ENCODE data around the gene REXO4.
"Not testable (repeated sequence)": the region's sequence is repeated elsewhere in the genome, so short reads cannot be mapped to it uniquely, and the experiment has no call there.

Gene REXO4

GRCh38 chr9:133417541-133418461 is at the start of gene REXO4:
Gene REXO4 (minus strand): TSS chr9:133418010. CDS start chr9:133417844, 166 bp downstream.
- DNase-seq, result peak; percentile 95

- DNase-seq, result no peak
These were observed 49.3 kb upstream of the REXO4 start for GRCh38 chr9:133467101-133467500.

GRCh38 chr9:133465984-133466383 is 48.2 kb upstream of the REXO4 start:
- no peak for DNase-seq

DNA sequence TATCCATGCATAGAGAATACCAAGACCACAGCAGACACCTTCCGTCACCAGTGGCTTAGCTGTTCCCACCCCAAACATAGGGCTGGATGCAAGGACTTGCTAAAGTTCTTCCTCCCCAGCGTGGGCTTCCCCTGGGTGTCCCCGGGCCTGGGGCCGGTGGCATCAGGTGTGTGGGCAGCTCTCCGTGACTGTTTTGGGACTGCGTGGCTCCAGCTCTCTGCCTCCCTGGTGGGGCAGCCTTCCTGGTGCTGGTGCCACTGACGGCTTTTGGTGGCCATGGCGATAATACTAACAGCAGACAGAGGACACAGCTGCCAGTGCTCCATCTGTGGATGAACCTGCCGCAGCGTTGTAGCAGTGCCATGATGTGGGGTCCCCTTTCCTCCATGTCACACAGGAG is 46.8 kb upstream of the REXO4 start:
- DNase-seq, result no peak

DNA sequence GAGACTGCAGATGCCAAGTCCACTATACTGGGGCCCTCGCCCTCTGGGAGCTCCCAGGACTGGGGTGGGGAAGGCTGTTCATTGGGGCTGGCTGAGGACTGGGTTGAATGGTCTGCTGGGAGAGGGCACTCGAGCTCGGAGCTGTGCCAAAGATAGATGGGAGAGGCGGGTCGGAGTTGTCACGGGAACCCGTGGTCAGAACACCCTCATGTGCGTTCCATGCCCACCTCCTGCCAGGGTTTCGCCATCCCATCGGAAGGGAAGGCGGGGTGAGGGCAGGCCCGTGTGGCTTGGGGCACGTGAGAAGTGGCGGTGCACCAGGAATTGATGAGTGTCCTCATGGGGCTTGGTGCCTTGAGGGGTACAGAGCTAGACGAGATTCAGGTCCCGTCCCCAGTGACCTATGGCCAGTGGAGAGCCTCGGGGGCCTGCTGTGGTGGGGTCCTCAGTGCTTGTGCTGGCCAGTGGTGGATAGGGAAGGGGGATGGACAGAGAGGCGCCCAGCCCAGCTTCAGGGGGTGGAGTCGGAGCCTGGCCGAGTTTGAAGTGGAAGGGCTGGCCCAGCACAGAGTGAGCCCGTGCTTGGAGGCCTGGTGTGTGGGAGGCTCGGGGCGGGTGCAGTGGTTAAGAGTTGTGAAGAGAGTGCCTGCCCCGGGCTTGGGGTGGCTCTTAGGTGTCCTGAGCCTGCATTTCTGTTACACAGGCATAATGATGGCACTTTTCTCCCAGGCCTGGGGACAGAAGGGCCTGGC is 46.2 kb upstream of the REXO4 start:
- DNase-seq, result no peak

DNA sequence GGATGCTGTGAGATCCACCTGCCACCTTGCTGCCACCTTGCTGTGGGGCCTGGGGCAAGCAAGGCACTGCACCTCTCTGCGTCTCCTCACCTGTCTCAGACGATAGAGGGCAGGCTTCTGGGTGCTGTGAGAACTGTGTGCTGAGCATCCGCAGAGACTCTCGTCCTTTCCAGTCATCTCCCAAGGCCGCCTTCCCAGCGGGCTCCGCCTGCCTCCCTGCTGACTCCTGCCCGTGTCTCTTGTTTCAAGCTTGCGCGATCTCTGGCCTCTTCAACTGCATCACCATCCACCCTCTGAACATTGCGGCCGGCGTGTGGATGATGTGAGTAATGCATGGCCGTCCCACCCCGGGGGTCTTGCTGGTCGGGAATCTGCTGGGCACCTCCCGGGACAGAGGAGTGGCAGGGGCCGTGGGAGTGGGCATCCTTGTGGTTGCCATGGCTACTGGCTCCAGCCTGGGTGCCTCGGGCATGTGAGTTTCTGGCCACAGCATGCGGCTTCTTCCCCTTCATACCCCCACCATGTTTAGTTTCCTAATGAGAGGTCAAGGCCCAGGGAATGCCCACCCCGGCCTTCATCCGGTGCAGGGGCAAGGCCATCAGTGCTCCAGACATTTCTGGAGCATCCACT is 45.5 kb upstream of the REXO4 start:
- DNase-seq, result no peak

GRCh38 chr9:133461975-133462374 is 44.2 kb upstream of the REXO4 start:
- DNase-seq, result no peak

DNA sequence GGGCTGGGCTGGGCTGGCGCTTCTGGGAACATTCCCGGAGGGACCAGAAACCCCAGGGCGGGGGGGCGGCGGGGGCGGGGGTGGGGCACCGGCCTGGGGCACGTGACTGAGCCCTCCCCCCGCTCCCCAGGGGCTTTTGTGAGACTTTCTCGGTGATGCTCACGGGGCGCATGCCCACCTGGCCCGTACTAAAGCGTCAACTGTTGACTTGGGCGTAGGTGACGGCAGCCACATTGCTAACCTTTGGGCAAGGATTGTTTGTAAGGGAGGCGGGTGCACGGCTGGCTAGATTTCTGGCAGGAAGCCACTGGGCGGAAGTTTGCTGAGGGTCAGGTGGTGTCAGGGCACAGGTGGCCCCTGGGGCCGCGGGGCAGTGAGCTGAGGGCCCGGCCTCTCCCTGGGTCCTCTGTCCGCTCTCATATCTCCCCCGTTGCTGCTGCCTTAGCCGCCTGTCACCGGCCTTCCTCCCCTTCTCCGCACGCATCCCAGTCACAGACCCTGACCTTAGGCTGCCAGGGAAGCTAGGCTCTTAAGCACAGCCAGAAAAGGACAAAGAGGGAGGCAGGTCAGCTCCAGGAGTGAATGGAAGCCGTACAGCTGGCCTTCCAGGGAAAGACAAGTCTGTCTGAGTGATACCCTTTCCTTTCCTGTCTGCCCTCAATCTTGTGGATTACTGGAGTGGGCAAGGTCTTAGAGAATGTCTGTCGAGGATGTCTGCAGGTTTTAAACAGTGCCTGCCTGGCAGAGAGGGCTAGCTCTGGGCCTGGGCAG is 42.8 kb upstream of the REXO4 start:
- no peak for DNase-seq

DNA sequence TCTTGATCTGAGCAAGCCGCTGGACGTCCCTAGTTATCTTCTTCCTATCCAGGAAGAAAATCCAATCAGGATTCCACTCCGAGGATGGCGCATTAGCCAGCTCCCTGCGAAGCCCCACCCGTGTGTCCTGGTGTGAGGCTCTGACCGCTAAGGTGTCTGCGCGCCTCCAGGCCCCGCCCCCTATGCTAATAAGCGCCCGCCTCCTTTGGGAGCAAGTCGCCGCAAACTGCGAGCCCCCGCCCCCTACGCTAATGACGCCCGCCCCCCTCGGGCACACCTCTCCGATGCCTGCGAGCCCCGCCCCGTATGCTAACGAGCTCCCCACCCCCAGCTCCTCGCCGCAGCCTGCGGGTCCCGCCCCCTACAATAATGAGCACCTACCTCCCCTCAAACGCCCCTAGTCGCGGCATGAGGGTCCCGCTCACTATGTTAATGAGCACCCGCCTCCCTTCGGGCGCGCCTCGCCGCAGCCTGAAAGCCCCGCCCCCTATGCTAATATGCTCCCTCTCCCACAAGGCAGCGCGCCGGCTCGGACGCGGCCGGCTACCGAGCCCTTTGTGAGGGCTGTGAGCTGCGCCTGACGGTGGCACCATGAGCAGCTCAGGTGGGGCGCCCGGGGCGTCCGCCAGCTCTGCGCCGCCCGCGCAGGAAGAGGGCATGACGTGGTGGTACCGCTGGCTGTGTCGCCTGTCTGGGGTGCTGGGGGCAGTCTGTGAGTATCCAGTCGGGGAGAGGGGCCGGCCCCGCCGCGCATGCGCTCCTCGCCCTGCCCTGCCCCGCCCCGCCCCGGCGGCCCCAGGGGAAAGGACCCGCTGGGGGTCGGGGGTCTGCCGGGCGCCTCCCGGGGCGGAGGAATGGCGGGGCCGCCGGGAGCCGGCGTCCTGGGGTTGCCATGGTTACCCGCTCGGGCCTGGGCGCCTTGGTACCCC is 41.9 kb upstream of the REXO4 start, which contains the start of gene CACFD1:
CACFD1 (plus strand) TSS at position 503 of the 929 bp plus-strand sequence; CDS start at position 592, 89 bp downstream.
- DNase-seq, result peak; percentile 87

GRCh38 chr9:133458643-133459312 is 41.0 kb upstream of the REXO4 start:
- no peak for DNase-seq

- DNase-seq, result no peak
These were observed 39.9 kb upstream of the REXO4 start for GRCh38 chr9:133457748-133458147.

GRCh38 chr9:133457233-133457632 is 39.4 kb upstream of the REXO4 start:
- no peak for DNase-seq

GRCh38 chr9:133456409-133456808 is 38.6 kb upstream of the REXO4 start:
- no peak for DNase-seq

DNA sequence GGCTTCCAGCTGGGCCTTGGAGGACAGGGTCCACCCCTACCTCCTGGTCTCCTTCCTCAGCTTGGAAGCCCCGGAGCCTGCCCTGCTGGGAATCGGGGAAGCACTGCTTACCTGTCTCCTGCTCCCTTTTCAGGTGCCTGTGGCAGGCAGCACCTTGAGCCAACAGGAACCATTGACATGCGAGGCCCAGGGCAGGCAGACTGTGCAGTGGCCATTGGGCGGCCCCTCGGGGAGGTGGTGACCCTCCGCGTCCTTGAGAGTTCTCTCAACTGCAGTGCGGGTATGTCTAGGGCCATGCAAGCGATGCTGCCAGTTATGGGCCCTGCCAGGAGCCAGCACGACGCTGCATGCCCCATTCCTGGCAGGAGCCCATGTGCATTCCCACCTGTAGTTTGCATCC is 38.1 kb upstream of the REXO4 start:
- no peak for DNase-seq

DNA sequence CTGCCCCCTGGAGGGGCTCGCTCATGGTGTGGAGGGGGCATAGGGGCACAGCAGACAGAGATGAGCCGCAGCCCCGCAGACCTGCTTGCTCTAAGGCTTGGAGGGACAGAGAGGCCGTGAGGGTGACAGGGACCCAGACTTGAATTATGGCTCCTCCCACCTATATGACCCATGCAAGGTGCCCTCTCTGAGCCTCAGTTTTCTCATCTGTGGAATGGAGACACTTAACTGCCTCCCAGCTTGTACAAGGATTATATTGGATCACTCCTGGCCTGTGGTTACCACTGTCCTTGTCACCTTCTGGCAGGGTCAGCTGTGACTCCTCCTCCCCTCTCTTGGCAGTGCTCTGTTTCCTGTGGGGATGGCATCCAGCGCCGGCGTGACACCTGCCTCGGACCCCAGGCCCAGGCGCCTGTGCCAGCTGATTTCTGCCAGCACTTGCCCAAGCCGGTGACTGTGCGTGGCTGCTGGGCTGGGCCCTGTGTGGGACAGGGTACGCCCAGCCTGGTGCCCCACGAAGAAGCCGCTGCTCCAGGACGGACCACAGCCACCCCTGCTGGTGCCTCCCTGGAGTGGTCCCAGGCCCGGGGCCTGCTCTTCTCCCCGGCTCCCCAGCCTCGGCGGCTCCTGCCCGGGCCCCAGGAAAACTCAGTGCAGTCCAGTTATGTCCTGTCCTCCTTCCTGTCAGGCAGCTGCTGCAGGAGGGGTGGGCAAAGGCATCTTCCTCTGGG is 37.3 kb upstream of the REXO4 start:
- no peak for DNase-seq

DNA sequence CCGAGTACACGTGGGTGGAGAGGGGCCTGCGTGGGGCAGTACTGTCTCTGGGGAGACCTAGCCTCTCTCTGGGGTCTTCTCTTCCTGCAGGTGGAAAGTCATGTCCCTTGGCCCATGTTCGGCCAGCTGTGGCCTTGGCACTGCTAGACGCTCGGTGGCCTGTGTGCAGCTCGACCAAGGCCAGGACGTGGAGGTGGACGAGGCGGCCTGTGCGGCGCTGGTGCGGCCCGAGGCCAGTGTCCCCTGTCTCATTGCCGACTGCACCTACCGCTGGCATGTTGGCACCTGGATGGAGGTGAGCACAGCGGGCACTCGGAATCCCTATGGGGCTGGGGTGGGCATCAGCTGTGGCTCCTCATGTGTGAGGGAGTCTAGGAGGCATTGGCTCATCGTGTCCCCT is 36.5 kb upstream of the REXO4 start:
- no peak for DNase-seq

GRCh38 chr9:133453651-133454050 is 35.8 kb upstream of the REXO4 start:
- DNase-seq, result no peak

- no peak for DNase-seq
These were observed 34.8 kb upstream of the REXO4 start for GRCh38 chr9:133452562-133452961.

- not testable (repeated sequence) for DNase-seq
These were observed 34.1 kb upstream of the REXO4 start for GRCh38 chr9:133451865-133452264.

DNA sequence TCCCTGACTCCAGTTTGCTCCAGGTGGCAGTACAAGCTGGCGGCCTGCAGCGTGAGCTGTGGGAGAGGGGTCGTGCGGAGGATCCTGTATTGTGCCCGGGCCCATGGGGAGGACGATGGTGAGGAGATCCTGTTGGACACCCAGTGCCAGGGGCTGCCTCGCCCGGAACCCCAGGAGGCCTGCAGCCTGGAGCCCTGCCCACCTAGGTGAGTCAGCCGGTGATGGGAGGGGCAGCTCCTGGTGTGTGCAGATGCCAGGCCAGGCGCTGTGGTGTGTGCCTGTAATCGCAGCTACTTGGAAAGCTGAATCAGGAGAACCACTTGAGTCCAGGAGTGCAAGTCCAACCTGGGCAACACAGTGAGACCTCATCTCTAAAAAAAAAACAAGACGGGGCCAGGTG is 31.9 kb upstream of the REXO4 start:
- DNase-seq, result no peak
